B cell (primary cell): ENCODE data around the gene PGP. TPM values are rescaled to one million over a fixed set of nuclear protein-coding genes. Genes with fewer than 3 reads are reported as not detected.

Source experiments
- ATAC-seq: fragments of 200-7000 bp; cut with Tn5 transposase; one replicate; pipeline ENCODE4 v1.10.0; 2021; ENCODE audit warnings: low read depth, mild to moderate bottlenecking, moderate number of reproducible peaks, moderate library complexity
- CTCF ChIA-PET: fragments of 350-600 bp; sonication (Branson Sonifier 250); formaldehyde crosslinking; loops from one replicate; lab custom pipeline; 2021; ENCODE audit warnings: antibody characterized with exemption, inconsistent platforms; lab: Charles Lee
- POLR2A ChIA-PET: fragments of 350-600 bp; sonication (Branson Sonifier 250); formaldehyde crosslinking; loops from one replicate; lab custom pipeline; 2021; ENCODE audit warnings: antibody characterized with exemption; lab: Charles Lee
- DNase-seq: peaks from one replicate; pipeline ENCODE4 v3.0.0; 2013
- H2AFZ ChIP-seq: 2 replicates; pipeline ENCODE4 v1.6.1; 2012; ENCODE audit warnings: mild to moderate bottlenecking, low read depth, low read length; ENCODE audit not compliant: insufficient read depth, poor library complexity, severe bottlenecking
- H3K27ac ChIP-seq, 2 donors: 1 replicate in 1 of 2; 2 replicates in 1 of 2; pipeline ENCODE4 v1.5.1; 2012 to 2013; ENCODE audit warnings: low read length in 2 of 2, mild to moderate bottlenecking in 2 of 2, moderate library complexity in 1 of 2
- H3K27me3 ChIP-seq, 4 experiments: fragments of 200-600 bp in 1 of 4; sonication (generic) in 1 of 4; replicated peaks in 1 of 4; 1 replicate in 2 of 4; 2 replicates in 2 of 4; pipeline versions ENCODE4 v1.6.1 to v1.7.0; 2013 to 2016; ENCODE audit warnings: low read length in 3 of 4, mild to moderate bottlenecking in 2 of 4, mixed read lengths in 1 of 4, moderate library complexity in 1 of 4; ENCODE audit not compliant: insufficient read depth in 4 of 4, control insufficient read depth in 3 of 4; ENCODE audit errors: control extremely low read depth in 1 of 4
- H3K36me3 ChIP-seq, 2 experiments: replicated peaks in 1 of 2; 1 replicate in 1 of 2; 2 replicates in 1 of 2; pipeline versions ENCODE4 v1.6.1 to v1.7.1; 2013; ENCODE audit warnings: low read length in 1 of 2; ENCODE audit not compliant: insufficient read depth in 2 of 2, control insufficient read depth in 1 of 2; ENCODE audit errors: control extremely low read depth in 1 of 2, extremely low read depth in 1 of 2
- H3K4me1 ChIP-seq, 2 donors: fragments of 200-600 bp in 1 of 2; sonication (generic) in 1 of 2; 1 replicate in 1 of 2; 2 replicates in 1 of 2; pipeline versions ENCODE4 v1.5.1 to v1.6.1; 2013 to 2017; ENCODE audit warnings: low read length in 2 of 2; ENCODE audit not compliant: control insufficient read depth in 2 of 2, insufficient read depth in 2 of 2
- H3K4me2 ChIP-seq: replicated peaks from 2 replicates; pipeline ENCODE3; 2012; ENCODE audit warnings: mild to moderate bottlenecking, low read depth, low read length; ENCODE audit not compliant: poor library complexity, severe bottlenecking
- H3K4me3 ChIP-seq, 5 experiments: fragments of 200-600 bp in 1 of 5; sonication (generic) in 1 of 5; 1 replicate in 3 of 5; 2 replicates in 2 of 5; pipeline versions ENCODE4 v1.5.1 to v1.7.0; 2011 to 2016; ENCODE audit warnings: low read length in 4 of 5, mild to moderate bottlenecking in 4 of 5, low read depth in 2 of 5, control low read depth in 1 of 5, moderate library complexity in 1 of 5; ENCODE audit not compliant: insufficient read depth in 1 of 5; ENCODE audit errors: control extremely low read depth in 1 of 5, extremely low read depth in 1 of 5
- H3K79me2 ChIP-seq: fragments of 200-600 bp; sonication (generic); one replicate; pipeline ENCODE4 v1.6.0; 2016; ENCODE audit warnings: low read length; ENCODE audit not compliant: control insufficient read depth, insufficient read depth
- H3K9ac ChIP-seq: fragments of 200-600 bp; sonication (generic); 2 replicates; pipeline ENCODE4 v1.6.1; 2017; ENCODE audit warnings: mild to moderate bottlenecking, low read length, moderate library complexity
- H3K9me3 ChIP-seq, 3 donors: one replicate each; pipeline versions ENCODE4 v1.6.1 to v1.7.1; 2013; ENCODE audit warnings: low read length in 2 of 3; ENCODE audit not compliant: control insufficient read depth in 2 of 3, insufficient read depth in 1 of 3; ENCODE audit errors: control extremely low read depth in 1 of 3
- H4K20me1 ChIP-seq: 2 replicates; pipeline ENCODE4 v1.6.0; 2012; ENCODE audit warnings: mild to moderate bottlenecking, low read length; ENCODE audit not compliant: insufficient read depth, control insufficient read depth, poor library complexity, severe bottlenecking
- H3K27ac Mint-ChIP-seq: one replicate; pipeline ENCODE4 v1.8.0; 2021; ENCODE audit warnings: mixed read lengths
- H3K27me3 Mint-ChIP-seq: one replicate; pipeline ENCODE4 v1.8.0; 2021; ENCODE audit warnings: mixed read lengths
- H3K4me1 Mint-ChIP-seq: one replicate; pipeline ENCODE4 v1.8.0; 2021; ENCODE audit warnings: mixed read lengths
- H3K4me3 Mint-ChIP-seq: one replicate; pipeline ENCODE4 v1.8.0; 2021; ENCODE audit warnings: mixed read lengths
- H3K9me3 Mint-ChIP-seq: one replicate; pipeline ENCODE4 v1.8.0; 2022; ENCODE audit warnings: mixed read lengths; ENCODE audit not compliant: insufficient read depth
- EZH2 ChIP-seq: IDR thresholded peaks from 2 replicates; pipeline ENCODE4 v1.6.1; 2012; ENCODE audit warnings: borderline replicate concordance, low read depth, mild to moderate bottlenecking, moderate library complexity, low read length; ENCODE audit not compliant: insufficient read depth, poor library complexity, severe bottlenecking
- WGBS: methylation state at CpG from one replicate; pipeline ENCODE4 v1.1.5; 2013; ENCODE audit warnings: missing lambda C conversion rate; ENCODE audit not compliant: insufficient coverage; 5-methylcytosine and 5-hydroxymethylcytosine counted together
- intact Hi-C: fragments of 100-400 bp; cut with micrococcal nuclease; formaldehyde crosslinking; loops from one replicate; pipeline ENCODE4 v1.10.0; 2022
- polyA plus RNA-seq: library from polyadenylated mRNA; depleted of rRNA; stranded (reverse); fragments of >200 nt; gene quantifications from 2 replicates; pipeline ENCODE4 v1.2.3, GENCODE V29; 2012
- total RNA-seq, 2 donors: library from RNA; stranded (reverse); fragments of 120-200 nt in 1 of 2; gene quantifications; 1 replicate in 1 of 2; 2 replicates in 1 of 2; pipeline versions ENCODE4 v1.2.3 to v1.2.4, GENCODE V29; 2013 to 2022
- TF ChIP-seq, protein P1 (sequence below): fragments of 200-600 bp; IDR thresholded peaks from one replicate; pipeline ENCODE4 v1.8.0; 2022; ENCODE audit warnings: antibody characterized with exemption, mild to moderate bottlenecking

The PGP gene
- total and polyA plus RNA-seq, 2 donors (not counting 1 experiment from before 2014, with no cell fraction given) = 15.4 to 16.5 TPM

DNA sequence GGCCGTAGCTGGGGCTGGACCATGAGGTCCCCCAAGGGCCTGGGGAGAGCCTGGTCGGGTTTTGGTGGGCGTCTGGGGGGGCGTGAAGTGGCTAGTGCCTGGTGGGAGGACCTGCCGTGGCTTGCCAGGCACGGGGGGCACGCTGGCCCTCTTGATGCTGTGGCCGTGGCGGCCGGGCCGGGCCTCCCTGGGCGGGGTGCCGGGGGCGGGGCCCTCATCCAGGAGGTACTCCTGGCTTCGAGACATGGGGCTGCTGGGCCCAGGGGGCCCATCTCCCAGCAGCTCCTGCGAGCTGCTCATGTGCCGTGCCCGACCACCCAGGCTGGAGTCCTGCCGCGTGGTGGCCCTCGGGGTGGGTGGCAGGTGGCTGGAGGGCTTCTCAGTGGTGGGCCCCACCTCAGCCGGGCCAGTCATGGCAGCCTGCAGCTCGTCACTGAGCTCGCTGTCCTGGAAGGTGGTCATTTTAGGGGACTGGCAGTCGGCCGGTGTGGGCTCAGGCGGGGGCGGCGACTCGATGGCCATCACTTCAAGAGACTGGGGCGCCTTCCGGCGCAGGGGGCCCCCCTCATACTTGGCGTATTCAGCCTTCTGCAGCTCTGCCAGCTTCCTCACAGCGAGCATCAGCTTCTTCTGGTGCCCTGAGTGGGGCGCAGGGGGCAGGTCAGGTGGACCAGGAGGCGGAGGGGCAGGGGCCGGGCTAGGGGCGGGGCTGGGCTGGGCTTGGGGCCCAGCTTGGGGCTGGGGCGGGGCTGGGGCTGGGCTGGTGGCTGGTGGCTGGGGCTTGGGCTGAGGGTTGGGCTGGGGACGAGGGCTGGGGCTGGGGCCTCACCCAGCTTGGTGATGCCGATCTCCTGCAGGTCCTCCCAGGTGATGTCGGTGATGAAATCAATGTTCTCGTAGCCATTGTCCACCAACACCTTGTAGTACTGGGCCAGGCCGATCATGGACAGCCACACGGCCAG is 33.4 kb downstream of the PGP start:
- Histone ChIP-seq H3K9me3 (no peaks in the 10 kb centered on the region), H3K79me2 (no peaks in the 10 kb centered on the region), H3K27ac (no peak overlapping the region), H3K4me3 (no peak overlapping the region), H3K4me2 (no peak overlapping the region), H2AFZ (no peak overlapping the region), H4K20me1 (no peaks in the 10 kb centered on the region), H3K9ac (no peak overlapping the region), H3K36me3 (peaks cover 0 to 7% of the 10 kb centered on the region in 2 experiments), H3K4me1 (no peaks in the 10 kb centered on the region), H3K27me3 (no peaks in the 10 kb centered on the region)
- Mint-ChIP-seq H3K4me1 (peaks cover 7% of the 10 kb centered on the region), H3K27ac (no peak overlapping the region), H3K27me3 (no peaks in the 10 kb centered on the region), H3K4me3 (no peak overlapping the region), H3K9me3 (no peaks in the 10 kb centered on the region)
- ATAC-seq (no peak), DNase-seq (no peak)
- POLR2A ChIA-PET = no interaction called here
- 92% methylated on average over 41 of the region's 46 CpGs for WGBS
- CTCF ChIA-PET = no interaction called here
- TF ChIP-seq, protein P1, sequence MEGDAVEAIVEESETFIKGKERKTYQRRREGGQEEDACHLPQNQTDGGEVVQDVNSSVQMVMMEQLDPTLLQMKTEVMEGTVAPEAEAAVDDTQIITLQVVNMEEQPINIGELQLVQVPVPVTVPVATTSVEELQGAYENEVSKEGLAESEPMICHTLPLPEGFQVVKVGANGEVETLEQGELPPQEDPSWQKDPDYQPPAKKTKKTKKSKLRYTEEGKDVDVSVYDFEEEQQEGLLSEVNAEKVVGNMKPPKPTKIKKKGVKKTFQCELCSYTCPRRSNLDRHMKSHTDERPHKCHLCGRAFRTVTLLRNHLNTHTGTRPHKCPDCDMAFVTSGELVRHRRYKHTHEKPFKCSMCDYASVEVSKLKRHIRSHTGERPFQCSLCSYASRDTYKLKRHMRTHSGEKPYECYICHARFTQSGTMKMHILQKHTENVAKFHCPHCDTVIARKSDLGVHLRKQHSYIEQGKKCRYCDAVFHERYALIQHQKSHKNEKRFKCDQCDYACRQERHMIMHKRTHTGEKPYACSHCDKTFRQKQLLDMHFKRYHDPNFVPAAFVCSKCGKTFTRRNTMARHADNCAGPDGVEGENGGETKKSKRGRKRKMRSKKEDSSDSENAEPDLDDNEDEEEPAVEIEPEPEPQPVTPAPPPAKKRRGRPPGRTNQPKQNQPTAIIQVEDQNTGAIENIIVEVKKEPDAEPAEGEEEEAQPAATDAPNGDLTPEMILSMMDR = no peak
- TF ChIP-seq EZH2 = no peak
- intact Hi-C loops = no loop called here

DNA sequence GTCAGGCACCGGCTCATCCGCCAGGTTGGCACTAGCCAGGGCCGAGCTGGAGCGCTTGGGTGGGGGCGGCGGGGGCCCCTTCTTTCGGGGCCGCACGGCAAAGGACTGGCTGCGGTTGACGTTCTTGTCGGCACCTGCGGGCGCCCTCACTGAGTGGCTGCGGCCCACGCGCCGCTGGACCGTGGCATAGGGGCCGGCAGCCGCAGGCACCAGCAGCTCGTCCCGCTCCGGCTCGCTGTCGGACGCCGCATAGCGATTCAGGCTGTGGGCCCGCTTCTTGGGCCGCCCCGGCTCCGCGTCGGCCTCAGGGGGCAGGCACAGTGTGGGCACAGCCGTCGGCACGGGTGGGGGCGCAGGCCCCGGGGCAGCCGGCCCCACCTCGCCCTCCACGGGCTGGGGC is 34.2 kb downstream of the PGP start:
- DNase-seq (no peak), ATAC-seq (no peak)
- TF ChIP-seq, protein P1 = no peak
- no peak for TF ChIP-seq EZH2
- no peak overlapping the region for H3K9ac ChIP-seq
- H3K79me2 ChIP-seq = no peaks in the 10 kb centered on the region
- H3K27ac ChIP-seq = no peak overlapping the region
- peaks cover 7% of the 10 kb centered on the region for H3K4me1 Mint-ChIP-seq
- CTCF ChIA-PET = no interaction called here
- POLR2A ChIA-PET = no interaction called here
- no peak overlapping the region for H3K4me3 Mint-ChIP-seq
- H3K27ac Mint-ChIP-seq = no peak overlapping the region
- no peaks in the 10 kb centered on the region for H3K9me3 ChIP-seq
- H3K27me3 Mint-ChIP-seq = no peaks in the 10 kb centered on the region
- H2AFZ ChIP-seq = no peak overlapping the region
- intact Hi-C loops = no loop called here
- H4K20me1 ChIP-seq = no peaks in the 10 kb centered on the region
- no peaks in the 10 kb centered on the region for H3K9me3 Mint-ChIP-seq
- WGBS = 96% methylated on average over 43 of the region's 43 CpGs
- H3K4me1 ChIP-seq = no peaks in the 10 kb centered on the region
- no peaks in the 10 kb centered on the region for H3K27me3 ChIP-seq
- H3K36me3 ChIP-seq = peaks cover 0 to 9% of the 10 kb centered on the region in 2 experiments
- no peak overlapping the region for H3K4me2 ChIP-seq
- H3K4me3 ChIP-seq = no peak overlapping the region
